OCI-LY7 (cell line): ENCODE data around the gene ZNF22.

ENCODE experiments used
- CTCF ChIP-seq: fragments of 200-600 bp; sonication (generic); conservative IDR thresholded peaks from 2 replicates; pipeline ENCODE4 v1.5.1; 2014; ENCODE audit warnings: mild to moderate bottlenecking, antibody characterized with exemption, low read length, moderate library complexity, mixed read lengths
- EZH2phosphoT487 ChIP-seq: fragments of 200-600 bp; sonication (generic); IDR thresholded peaks from 2 replicates; pipeline ENCODE4 v1.6.1; 2018; ENCODE audit warnings: low read depth, borderline replicate concordance, mild to moderate bottlenecking, mixed run types, antibody characterized with exemption, low read length, moderate library complexity, mixed read lengths

DNA sequence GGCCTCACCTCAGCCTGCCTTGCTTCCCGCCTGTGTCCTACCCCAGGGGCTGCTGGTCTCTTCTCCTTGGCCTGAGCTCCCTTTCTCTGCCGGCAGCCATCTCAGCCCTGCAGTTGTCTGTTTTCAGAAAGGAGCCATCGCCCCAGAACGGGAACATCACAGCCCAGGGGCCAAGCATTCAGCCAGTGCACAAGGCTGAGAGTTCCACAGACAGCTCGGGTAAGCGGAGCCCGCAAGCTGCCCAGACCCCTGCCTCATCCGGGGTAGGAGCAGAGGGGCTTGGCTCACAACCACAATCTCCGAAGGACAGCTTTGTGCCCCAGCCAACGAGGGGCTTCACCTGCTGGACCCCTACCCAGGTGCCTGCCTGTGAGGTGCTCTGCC, 16.8 kb upstream of the ZNF22 start:
- TF ChIP-seq CTCF = no peak
- no peak for TF ChIP-seq EZH2phosphoT487
